Pons (tissue), 1 donor: ENCODE measurements around the gene VHLL.
A peak's percentile ranks its signal among the peaks of the same experiment; 100 is the strongest.

Experiments
- DNase-seq: peaks from one replicate; pipeline ENCODE4 v3.0.0-alpha.2; 2016; ENCODE audit warnings: low spot score

Gene VHLL

DNA sequence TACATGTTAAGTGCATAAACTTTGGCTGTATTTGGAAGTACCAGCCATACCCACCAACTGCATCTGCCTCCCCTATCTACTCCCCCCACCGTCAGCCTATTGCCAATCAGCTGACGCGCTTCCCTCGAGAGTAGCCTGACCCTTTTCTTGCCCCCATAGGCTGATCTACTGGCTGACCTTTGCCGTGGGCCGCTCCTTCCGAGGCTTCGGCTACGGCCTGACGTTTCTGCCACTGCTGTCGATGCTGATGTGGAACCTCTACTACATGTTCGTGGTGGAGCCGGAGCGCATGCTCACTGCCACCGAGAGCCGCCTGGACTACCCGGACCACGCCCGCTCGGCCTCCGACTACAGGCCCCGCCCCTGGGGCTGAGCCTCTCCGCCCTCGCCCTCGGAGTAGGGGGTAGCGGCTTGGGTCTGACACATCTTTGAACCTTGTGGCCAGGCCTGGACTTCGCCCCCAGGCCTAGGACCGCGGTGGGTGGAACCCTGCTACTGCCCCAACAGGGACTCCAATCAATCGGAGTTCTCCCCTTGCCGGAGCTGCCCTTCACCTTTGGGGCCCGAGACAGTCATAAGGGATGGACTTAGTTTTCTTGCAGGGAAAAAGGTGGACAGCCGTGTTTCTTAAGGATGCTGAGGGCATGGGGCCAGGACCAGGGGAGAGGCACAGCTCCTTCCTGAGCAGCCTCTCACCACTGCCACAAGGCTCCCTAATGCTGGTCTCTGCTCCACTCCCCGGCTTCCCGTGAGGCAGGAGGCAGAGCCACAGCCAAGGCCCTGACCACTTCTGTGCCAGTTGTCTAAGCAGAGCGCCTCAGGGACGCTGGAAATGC lies 7.7 kb downstream of the VHLL start:
- DNase-seq: peak; percentile 75

DNA sequence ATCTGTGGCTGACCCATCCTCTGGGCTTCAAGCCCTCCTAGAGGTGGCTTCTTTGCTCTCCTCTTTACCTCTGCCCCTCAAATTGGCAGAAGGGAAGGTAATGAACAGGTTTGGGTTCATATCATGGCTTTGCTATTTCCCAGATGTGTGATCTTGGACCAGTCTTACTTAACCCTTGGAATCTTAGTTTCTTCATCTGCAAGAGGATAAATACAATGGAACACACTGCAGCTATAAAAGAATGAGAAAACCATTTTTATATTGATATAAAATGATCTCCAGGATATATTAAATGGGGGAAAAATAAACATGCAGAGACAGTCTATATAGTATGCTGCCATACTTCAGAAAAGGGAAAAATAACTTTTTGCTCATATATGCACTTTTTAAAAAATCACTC lies 9.2 kb downstream of the VHLL start:
- DNase-seq: no peak

DNA sequence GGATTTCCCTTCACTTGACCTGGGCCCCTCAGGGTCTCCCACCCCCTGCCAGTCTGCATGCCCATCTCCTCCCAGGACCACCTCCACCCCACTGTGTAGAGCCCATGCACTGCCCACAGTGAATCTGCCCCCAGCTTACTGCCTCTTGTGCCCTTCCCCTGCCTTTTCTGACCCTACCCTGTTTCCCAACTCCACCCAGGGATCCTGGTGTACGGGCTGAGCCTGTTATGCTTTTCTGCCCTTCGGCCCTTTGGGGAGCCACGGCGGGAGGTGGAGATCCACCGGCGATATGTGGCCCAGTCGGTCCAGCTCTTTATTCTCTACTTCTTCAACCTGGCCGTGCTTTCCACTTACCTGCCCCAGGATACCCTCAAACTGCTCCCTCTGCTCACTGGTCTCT lies 13.0 kb downstream of the VHLL start:
- no peak for DNase-seq

DNA sequence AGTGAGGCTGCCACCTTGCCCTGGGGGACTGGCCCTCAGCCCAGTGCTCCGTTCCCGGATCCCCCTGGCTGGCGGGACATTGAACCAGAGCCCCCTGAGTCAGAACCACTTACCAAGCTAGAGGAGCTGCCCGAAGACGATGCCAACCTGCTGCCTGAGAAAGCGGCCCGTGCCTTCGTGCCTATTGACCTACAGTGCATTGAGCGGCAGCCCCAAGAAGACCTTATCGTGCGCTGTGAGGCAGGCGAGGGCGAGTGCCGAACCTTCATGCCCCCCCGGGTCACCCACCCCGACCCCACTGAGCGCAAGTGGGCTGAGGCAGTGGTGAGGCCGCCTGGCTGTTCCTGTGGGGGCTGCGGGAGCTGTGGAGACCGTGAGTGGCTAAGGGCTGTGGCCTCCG lies 13.7 kb downstream of the VHLL start:
- DNase-seq: no peak

DNA sequence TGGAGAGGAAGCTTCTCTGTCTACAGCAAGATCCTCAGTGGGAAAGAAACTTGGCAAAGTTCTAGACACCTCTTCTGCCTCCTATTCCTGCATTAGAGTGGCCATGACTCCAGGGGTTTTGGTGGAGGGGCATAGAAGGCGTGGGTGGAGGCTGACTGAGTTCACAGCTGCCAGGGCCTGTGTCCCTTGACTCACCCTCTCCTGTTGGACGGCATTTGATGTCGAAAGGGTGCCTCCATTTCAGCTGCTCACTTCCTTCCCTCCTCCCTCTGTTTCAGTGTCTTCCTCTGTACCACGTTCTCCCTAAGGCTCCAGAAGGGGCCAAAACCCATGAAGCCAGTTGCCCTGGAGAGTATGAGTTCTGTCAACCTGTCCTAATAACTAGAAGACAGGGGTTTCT lies 14.3 kb downstream of the VHLL start:
- no peak for DNase-seq

DNA sequence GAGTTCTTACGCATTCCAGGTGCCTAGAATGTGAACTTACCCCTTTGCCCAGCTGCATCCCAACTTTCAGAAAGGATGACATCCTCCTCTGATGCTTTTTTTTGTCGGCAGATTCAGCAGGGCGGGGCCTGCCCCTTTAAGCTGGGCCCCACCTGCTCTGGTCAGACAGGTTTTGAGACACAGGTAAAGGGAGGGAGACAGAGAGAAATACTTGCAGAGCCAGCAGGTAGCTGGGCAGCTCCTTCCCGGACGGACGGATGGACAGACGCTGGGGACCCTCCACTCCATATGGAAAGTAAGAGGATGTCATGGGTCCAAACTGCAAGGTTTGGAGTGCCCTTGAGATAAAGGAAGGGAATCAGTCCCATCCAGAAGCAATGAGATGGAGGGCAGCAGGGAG lies 15.0 kb downstream of the VHLL start, which contains the start of gene TMEM79:
Gene TMEM79, plus strand, starts transcription at position 214 of the 400 bp plus-strand sequence. CDS start 902 bp downstream, outside the sequence.
- no peak for DNase-seq

DNA sequence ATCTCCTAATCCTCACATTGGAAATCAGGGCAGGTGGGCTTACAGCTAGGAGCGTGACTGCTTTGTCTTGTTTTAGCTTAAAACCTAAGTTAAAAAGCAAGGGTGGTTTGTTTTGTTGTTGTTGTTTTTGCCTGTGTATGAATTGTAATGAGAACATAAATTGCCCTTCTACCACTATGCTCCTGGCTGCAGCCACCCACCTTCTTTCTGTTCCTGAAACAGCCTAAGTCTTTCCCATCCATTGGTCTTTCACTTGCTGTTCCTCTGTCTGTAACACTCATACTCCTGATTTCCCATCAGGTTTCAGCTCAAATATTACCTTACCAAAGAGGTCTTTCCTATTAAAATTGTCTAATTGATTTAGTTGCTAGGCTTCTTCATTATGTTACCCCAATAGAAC lies 15.6 kb downstream of the VHLL start:
- no peak for DNase-seq

DNA sequence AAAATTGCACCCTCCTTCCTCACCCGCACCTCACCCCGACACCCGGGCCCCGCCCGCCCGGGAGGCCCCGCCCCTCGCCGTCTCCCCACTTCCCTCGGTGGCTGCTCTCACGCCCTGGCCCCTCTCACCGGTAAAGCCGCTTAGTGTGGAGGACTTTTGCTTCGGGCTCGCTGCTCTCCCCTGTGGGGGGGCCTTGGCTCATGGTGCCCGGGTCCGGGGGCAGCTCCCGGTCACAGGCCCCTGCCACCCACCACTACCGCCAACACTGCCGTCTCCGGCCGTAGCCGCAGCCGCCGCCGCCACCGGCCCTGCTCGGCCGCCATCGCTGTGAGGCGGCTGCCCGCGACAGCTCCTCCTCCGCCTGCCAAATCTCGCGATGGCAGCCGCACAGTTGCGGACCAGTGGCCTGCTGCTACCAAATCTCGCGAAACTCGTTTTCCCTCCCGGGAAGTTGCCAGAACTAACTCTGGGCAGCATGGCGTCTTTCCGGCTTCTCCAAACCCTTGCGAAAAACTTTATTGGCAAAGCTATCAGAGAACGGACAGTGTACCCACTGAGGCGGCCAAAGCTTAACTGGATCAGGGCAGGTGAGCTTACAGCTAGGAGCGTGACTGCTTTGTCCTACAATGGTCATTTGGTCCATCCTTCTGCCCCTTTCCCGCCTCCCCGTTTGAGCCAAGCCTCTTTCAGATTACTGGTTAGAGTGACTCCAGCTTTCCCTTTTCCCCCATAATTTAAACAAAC lies 16.5 kb downstream of the VHLL start, which contains the start of gene SMG5:
Gene SMG5, minus strand, starts transcription at position 347 of the 744 bp plus-strand sequence. Its CDS starts 145 bp downstream, at position 202.
- DNase-seq: peak; percentile 97

DNA sequence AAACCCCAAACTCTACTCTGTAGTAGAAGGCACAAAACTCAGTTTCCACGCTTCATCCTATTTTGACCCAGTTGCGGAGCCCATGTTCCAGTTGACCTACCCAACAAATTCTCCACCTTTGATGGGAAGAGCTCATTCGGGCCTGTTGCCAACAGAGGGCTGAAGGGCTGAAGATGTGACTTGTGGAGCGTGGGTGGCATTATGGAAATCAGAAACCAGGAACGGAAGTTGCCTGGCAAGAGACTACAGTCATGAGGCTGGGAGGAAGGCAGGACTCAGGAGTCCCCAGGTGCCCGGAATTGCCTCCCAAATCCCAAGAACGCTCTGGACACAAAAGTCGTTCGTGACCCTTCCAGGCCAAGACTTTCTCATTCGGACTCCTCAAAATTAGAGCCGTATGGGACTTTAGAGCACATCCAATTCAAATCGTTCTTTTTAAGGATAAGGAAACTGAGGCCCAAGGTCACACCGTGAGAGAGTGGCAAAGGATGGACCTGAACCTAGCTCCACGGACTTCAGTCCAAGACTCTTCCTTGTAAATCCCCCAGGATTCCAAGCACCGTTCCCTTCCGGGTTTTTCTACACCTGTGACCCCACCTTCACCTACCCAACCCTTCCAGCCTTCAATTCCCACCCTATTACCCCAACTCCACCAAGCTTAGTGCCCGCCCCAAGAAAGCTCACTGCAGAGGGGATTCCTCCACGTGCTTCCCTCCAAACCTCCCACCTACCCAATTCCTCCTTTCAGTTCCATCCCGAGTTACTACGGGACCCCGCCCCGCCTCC lies 17.2 kb downstream of the VHLL start:
- DNase-seq: no peak

DNA sequence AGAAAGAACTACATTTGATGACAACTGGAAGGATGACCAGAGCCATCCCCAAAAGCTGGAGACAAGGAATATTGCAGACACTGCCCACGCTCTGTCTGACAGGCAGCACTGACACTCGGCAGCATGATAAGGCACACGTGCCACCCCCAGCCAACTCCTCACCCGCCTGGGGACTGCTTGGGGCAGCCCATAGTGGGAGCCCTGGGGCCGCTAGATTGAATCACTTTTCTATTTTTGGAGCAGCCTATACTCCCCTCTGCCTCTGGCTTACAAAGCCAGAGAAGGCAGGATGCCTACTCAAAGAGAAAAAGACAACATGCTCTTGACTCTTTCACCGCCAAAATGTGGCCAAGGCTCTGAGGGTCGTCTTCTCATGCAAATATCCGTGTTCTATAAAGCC lies 17.8 kb downstream of the VHLL start:
- DNase-seq: no peak

DNA sequence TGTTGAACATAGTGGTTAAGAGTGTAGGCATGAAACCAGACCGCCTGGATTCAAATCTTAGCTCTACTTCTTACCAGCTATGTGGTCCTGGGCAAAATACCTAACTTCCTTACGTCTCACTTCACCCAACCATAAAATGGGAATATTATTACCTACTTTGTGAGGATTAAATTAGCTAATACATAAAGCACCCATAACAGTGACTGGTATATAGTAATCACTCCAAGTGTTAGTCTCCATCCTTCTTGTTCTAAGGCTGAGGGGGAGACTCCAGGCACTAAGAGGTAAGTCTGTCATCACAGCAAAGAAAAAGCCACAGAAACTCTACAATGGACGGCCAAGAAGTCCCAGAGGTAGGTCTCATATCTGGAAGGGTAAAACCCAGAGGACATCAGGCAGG lies 19.3 kb downstream of the VHLL start:
- DNase-seq: no peak

DNA sequence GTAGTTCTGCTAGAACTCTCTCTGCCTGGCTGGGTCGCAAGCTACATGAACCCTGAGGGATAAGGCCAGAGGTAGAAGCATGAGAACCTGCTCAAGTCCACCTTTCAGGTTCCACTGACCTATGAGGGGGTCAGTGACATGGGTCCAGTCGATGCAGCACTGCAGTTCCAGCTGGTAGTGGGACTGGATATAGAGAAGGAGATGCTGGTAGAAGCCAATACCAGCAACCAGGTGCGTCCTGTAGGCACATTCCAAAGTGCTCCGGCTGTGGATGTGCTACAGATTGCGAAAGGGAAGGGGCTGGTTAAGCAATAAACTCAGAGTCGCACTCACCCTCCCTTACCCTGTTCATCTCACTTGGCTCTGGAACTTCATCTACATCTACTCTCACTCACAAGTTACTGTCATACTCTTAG lies 22.1 kb downstream of the VHLL start:
- no peak for DNase-seq

DNA sequence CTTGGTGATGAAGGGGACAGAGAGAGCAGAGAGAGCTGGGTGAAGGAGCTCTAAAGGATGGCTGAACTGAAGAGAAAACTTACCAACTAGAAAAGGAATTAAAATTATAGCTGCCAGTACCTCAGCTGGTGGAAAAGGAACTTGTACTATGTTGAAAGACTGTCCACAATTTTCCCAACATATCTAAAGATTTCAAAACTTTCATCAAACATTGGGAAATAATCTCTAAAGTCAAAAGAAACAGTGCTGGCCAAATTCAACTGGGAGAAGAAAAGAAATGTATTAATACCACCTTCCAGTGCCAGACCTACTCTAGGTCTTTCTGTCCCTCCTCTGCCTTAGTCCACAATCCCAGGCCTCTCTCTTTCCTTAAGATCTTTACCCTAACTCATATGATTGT lies 22.6 kb downstream of the VHLL start:
- DNase-seq: no peak

DNA sequence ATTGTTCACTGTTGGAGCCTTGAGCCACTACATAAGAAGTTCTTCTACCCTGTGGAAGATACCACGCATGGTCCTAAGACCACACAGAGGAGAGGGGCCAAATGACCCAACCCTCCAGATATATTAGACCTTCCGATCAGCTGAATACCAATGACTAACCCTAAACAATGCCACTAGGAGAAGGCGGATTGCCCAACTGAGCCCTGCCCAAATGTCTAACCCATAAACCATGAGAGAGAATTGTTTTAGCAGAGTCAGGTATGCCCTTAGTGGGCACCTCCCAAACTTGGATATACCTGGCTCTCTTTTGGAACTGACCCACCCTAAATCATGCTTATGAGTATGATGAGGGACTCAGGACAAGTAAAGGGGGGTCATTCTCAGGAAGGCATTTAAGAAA lies 28.8 kb downstream of the VHLL start:
- DNase-seq: no peak

DNA sequence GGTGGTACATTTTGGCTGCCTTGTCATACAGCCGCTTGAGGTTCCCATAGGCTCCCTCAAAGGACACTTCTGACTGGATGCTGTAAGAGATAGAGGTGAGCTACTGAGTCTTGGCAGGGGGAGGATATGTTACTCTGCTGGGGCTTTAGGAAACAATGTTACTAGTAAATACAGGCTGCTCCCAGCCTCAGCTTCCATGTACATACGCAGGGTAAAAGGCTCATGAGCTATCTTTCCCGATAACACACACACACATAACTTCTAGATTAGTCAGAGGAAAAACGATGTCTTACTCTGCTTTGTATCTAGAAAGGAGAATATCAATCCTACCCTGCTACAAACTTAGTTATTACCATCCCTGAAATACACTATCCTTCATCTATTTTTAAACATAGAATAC lies 30.8 kb downstream of the VHLL start:
- no peak for DNase-seq

DNA sequence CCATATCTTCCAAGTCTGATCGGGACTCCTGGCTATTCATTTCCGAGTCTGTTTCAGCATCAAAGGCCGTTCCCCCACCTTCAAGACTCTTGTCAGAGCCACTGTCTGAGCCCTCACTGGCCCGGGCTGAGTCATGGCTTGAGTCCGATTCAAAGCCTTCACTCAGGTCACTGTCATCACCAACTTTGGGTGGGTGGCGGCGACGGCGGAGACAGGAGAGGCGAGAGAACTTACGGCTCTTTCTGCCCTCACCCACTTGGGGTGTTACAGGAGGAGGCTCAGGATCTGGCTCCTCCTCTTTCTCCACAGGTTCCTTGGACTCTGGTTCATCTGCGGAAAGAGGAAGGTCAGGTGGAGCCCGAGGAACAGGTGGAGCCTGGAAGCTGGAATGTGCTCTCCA lies 33.1 kb downstream of the VHLL start:
- no peak for DNase-seq

DNA sequence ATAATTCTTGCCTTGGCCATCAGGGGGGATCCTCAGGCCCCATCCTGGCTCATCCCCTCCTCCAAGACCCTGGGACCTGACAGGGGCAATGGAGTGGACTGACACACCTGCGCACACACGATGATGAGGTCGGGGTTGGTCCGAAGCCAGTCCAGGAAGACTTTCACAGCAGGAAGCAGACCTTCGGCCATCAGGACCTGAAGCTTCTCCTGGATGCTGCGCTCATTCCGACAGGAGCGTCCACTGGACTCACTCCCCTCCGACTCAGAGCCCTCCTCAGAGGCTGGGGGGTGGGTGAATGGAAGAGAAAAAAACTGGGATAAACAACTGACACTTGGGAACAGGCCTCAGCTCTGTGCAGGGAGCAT lies 35.8 kb downstream of the VHLL start:
- DNase-seq: no peak

DNA sequence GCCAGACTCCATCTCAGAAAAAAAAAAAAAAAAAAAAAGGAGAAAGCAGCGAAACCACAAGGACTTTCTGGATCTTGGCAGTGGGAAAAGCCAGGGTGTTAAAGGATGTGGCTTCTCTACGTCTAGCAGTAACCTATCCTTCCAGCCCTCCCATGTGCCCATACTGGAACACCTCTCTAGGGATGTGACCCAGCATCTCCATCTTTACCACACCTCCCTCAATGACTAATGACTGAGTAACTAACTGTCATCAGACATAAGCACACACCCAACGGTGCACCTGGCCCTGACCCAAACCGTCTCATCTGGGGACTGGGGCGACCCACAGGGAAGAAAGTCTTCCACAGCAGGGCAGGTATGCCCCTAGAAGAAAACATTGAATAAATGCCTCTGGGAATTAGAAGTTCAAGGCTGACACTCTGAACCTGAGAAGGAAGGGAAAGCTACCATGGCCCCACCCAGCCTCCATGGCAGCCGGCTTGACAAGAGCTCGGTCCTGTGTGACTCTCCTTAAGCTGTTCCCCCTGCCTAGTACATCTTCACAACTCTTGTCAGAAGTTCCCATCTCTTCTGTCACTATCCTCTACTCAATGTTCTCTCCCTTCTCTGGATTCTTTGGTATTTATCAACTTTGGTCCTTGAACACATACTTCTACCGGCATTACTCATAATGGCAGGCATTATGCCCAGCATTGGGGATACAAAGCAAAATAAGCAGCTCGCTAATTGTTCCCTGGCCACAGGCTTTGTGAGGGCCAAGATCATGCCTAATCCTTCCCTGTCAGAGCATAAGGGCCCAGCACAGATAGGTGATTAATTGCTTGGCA lies 36.4 kb downstream of the VHLL start:
- DNase-seq: no peak

DNA sequence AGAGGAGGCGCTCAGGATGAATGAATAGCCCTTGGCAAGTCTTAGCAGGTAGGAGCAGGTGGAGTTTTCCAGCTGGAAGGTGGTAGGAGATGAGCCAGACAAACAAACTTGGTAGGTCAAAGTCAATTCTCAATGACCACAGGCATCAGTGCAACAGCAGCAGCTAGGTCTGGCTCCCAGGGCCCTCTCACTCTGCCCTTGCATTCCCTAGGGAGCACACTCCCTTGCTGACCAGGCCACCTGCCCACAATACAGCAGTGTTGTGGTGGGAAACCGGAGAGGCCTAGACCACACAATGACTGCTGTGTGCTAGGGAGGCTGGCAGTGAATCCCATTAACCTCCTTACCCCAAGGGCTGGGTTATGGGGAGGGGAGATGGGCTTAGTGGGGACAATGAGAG lies 38.2 kb downstream of the VHLL start:
- peak; percentile 95 for DNase-seq

DNA sequence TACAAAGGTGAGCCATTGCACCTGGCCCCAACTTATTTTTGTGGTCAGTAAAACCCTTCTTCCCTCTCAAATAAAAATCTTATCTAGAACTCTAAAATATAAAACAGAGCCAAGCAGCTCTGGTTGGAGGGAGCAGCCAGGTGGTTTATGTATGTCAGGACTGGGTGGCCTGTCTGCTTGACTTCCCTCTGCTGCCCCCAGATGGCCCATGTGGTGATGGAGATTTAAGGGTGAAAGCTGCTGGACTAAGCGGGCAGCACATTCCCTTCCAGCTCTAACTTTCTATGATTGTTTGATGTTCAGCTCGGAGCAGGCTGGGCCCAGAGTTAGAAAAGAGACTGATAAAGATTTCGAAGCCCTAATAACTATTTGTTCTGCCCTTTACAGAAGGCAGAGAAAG lies 39.3 kb downstream of the VHLL start:
- peak; percentile 88 for DNase-seq

DNA sequence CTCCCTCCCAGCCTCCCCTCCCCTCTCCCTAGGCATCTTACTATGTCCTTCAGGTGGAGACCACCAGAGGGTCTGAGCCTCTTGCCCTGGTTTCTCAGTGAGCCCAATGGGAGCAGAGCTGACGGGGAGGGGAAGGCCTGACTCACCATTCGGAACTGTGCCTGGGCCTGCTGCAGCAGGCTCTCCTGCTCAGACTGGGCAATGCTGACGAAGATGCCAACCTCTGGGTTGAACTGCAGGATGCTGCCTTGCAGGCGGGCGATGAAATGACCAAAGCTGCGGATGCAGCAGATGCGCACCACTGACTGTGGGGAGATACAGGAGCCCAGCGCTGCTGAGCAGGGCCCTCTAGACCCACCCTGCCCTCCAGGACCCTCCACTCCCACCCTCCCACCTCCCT lies 40.2 kb downstream of the VHLL start:
- DNase-seq: no peak

DNA sequence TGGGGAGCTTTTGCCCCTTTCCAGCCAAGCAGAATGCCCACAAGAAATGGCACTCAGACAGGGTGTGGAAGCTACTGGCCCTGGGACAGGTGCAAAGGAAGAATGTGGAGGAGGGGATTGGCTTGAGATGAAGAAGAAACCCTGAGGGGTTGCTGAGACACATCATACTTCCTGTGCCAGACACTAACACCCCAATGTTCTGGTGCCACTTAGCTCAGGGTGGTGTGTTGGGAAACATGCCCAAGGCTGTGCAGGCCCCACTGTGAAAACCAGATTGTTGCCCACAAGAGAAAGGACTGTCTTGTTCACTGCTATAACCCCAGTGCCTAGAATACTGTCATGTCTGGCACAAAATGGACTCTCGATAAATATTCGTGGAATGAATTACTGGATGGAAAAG lies 41.4 kb downstream of the VHLL start:
- DNase-seq: peak; percentile 71
